Endometrium (tissue), 2 donors: ENCODE data around the gene DOK7.

Source experiments
- FAIRE-seq: peaks from 2 replicates; lab custom pipeline; 2012; peaks lifted over from hg19 to GRCh38; lab: Jason Lieb, UNC
- donor health status: control.
- donor health status: control.

DOK7 gene

DNA sequence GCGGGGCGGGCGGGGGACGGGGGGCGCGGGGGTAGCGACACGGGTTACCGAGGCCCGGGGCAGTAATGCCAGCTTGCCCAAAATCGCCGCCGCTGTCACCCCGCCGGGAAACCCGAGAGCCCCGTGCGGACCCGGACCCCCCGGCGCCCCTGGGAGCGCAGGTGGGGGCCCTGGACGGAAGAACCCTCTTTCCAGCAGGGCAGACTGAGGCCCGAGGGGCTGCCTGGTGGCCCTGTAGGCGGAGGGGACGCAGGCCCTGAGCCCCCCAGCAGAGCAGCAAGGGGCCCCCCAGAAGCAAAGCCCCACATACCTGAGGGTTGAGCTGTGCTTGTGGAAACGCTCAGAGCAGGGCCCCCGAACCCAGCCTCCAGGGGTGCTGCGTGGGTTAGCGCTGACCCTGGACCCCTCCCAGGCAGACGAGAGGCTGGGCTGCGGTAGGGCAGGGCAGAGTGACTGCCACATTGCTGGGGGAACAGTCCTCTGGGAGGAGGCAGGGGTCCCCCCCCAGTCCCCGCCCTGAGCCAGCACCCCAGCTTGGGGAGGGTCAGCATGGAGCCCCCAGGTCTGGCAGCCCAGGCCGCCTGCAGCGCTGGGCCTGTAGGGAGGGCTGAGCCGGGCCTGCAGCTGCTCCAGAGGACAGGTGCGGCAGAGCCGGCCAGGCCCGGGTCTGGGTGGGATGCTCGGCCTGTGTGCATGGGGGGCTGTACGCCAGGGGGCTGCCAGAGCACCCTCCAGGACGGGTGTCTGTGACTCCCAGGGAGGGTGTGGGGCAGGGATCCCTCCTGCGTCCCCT is 646 bp downstream of the DOK7 start:
- FAIRE-seq = no peak

- FAIRE-seq = no peak
Measured at GRCh38 chr4:3464349-3464905, 1.3 kb downstream of the DOK7 start.

DNA sequence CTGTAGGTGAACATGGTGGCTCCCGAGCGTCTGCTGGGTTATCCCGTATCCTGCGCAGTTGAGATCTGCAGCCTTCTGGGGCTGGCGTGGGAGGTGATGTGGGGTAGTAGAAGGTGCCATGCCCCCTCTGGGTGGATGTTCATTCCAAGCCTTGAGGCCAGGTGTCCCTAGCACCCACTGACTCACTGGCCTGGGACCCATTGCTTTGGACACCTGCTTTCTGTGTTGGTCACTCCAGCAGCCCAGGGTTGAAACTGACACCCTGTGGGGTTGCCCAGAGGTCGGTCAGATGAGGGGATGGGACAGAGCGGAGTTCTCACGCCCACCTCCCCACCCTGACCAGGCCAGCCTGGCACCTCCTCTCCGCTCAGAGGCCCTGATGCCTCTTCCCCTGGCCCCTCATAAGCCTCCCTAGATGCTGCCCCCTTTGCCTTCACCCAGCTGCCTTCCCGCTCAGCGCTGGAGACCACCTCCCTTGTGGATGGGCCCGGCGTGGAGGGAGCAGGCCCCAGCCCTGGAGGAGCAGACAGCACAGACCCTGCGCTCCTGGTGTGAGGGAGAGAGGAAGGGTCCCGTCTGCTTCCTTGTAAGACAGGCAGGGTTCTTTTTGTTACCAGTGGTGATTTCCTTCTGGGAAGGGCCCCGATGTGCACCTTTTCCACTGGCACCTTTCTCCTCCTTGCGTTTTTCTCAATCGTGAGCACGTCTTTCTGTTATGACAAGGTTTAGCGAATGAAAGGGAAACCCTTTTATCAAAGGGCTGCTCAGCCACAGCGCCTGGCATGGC is 2.0 kb downstream of the DOK7 start:
- no peak for FAIRE-seq

DNA sequence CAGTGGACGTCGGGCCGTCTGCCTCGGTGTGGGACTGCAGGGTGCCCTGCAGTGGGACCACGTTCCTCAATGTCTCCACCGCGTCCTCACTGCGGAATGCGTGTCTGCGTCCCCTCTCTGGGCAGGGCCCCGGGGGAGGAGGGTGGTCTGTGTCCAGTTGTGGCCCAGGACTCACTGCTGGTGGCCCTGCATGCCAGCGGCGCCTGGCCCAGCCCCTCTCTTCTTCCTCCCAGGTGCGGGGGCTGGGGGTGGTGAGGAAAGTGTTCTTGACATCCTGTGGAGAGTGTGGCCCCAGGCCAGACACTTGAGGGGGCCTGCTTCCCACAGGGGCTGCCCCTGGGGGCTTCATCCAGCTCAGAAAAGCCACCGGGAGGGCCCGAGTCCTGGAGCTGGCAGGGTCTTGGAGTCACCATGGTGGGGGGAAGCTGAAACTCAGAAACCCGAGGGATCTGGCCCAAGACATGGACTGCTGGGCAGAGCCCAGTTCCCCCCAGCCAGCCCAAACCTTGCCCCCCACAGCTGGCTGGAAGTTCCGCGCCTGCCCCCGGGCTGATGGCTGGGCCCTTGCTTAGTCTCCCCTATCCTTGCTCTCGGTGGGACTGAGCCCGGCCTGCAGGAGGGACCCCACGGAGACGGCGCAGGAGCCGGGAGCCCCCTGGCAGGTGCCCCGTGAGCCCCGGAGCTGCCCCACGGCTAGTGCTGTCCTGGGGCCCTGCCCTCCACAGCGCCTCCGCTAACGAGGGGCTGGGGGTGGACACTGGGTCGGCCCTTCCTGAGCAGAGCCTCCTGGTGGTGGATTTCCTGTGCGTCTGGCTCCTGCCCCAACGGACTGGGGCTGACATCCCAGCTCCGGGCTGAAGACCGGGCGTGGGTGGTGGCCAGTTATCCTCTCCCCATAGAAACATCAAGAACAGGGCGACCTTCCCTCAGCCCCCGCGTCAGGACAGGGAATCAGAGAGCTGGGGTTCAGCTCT is 2.9 kb downstream of the DOK7 start:
- no peak for FAIRE-seq

- FAIRE-seq = no peak
Measured at GRCh38 chr4:3466691-3467600, 3.8 kb downstream of the DOK7 start.

DNA sequence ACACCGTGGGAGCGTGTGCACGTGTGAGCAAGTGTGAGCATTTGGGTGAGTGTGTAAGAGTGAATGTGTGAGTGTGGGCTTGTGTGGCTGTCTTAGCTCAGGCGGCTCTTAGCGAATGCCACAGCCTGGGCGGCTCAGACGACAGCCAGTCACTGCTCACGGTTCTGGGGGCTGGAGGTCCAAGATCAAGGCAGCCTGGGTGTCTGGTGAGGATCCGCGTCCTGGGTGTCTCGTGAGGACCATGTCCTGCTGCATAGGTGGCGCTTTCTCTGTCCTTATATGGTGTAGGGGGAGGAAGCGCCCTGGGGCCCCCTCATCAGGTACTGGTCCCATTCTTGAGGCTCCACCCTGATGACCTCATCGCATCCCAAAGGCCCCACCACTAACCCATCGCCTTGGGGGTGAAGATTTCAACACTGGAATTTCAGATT is 4.5 kb downstream of the DOK7 start:
- no peak for FAIRE-seq

GRCh38 chr4:3468154-3468553 is 5.0 kb downstream of the DOK7 start:
- FAIRE-seq = no peak

GRCh38 chr4:3468804-3469203 is 5.7 kb downstream of the DOK7 start:
- no peak for FAIRE-seq

- no peak for FAIRE-seq
Measured at GRCh38 chr4:3469386-3470243, 6.5 kb downstream of the DOK7 start.

- FAIRE-seq = no peak
Measured at GRCh38 chr4:3470244-3471097, 7.4 kb downstream of the DOK7 start.

DNA sequence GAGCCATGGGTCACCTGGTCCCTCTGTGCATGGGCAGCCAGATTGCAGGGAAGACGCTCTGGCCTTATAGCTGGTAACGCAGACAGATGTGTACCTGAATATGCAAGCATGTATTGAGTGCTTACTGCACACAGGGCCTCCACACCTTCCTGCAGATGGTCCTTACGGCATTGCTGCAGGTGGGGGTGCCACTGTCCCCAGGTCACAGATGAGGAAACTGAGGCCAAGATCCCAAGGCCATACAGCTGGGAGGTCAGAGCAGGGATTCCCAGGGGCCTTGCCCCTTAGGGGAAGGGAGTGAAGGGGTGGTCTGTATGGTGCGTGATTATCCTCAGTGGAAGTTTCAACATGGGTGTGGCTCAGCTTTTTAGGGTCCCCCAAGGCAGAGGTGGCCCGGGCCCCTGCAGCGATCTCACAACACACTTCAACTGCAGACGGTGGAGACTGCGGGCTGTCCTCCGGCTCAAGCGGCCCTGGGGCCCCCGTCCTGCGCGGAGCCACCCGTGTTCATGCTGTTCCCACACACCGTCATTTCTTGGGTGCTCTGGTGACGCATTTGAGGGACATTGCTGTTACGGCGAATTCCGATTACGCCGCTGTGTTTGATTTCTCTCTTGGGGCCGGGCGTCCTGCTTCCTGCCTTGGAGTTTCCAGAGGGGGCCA is 8.1 kb downstream of the DOK7 start:
- FAIRE-seq = no peak

DNA sequence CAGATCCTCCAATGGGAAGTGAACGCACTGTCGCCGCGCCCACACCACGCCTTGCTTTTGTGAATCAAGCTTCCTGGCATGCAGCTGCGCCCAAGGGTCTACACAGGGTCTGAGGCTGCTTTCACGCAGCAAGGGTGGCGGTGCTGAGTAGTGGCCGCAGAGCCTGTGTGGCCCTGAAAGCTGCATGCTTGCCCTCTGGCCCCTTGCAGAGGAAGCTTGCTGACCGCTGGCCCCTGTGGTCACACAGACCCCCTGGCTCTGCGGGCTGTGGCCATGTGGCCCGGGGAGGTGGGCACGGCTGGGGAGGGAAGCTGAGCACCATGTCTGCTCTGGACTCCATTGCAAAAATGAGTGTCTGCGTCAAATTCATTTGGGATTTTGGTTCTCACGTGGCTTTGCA is 8.8 kb downstream of the DOK7 start:
- FAIRE-seq = no peak

- FAIRE-seq = no peak
Measured at GRCh38 chr4:3472411-3473141, 9.5 kb downstream of the DOK7 start.

DNA sequence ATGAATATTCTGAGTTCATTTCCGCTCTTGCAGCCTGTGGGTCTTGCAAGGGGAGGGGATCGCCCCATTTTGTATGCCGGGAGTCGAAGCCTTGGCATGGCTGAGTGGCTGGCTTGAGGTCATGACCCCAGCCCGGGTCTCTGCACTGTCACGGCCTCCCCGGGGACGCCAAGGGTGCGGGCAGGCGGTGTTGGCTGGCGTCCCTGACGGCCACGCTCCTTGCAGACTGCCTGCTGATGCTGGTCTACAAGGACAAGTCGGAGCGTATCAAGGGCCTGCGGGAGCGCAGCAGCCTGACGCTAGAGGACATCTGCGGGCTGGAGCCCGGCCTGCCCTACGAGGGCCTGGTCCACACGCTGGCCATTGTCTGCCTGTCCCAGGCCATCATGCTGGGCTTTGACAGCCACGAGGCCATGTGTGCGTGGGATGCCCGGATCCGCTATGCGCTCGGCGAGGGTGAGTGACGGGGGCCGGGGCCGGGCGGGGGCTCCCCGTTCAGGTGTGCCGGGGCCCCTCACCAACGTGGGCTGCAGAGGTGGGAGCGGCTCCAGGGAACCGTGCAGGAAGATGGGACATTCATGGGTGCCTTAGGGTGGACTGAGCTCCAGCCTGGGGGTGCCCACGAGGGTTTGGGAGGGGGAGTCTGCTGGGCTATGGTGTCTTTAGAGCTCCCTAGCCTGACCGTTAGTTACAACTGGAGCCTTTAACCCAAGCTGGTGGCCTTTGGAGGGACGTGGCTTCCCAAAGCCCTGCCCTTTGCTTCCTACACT is 10.3 kb downstream of the DOK7 start:
- FAIRE-seq = no peak

- FAIRE-seq = no peak
Measured at GRCh38 chr4:3473996-3474765, 11.1 kb downstream of the DOK7 start.

- FAIRE-seq = no peak
Measured at GRCh38 chr4:3475041-3475712, 12.1 kb downstream of the DOK7 start.
